Retinal pigment epithelial cell (primary cell): ENCODE measurements around the gene GPR62.

Experiments used
- DNase-seq: peaks from one replicate; pipeline ENCODE4 v3.0.0-alpha.2; 2010; ENCODE audit warnings: low read depth
- H3K4me3 ChIP-seq: 2 replicates; pipeline ENCODE4 v1.5.1; 2011; ENCODE audit warnings: mild to moderate bottlenecking, low read length, control low read depth, moderate library complexity
- TF ChIP-seq, protein P1 (sequence below): conservative IDR thresholded peaks from 2 replicates; pipeline ENCODE4 v1.5.1; 2011; ENCODE audit warnings: low read depth, low read length, control low read depth, inconsistent platforms

GPR62 gene

DNA sequence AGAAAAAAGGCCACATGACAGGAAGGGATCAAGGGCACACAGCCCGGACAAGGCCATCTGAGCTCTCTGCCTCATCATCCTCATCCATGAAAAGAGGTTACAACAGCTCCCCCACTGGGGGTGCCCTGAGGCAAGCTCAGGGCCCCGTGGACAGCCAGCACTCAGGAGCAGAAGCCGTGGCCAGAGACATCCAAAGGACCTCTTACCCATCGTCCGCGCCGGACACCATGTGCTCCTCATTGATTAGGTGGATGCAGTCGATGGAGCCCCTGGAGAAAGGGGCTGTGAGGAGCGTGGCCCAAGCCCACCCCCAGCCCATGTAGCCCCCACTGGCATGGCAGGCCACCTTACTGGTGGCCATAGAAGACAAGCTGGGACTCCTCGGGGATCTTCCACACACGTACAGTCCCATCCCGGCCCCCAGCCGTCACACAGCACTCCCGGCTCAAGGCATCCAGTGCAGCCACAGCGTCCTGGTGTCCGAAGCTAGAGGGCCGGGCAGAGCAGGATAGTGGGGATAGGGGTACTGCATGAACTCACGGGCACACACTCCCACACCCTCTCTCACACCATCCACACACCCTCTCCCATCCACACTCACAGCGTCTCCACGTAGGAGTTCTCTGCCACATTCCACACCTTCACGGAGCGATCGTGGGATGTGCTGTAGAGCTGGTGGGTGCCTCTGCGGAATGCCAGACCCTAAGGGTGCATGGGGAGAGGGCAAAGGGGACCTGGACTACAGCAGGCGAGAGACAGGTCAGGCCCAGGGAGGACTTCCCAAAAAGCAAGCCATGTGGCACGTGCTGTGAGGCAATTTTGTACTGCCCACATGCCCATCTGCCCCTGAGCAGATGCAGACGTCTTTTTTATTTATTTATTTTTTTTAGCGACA lies 19.9 kb upstream of the GPR62 start:
- no peak overlapping the region for H3K4me3 ChIP-seq
- TF ChIP-seq, protein P1, sequence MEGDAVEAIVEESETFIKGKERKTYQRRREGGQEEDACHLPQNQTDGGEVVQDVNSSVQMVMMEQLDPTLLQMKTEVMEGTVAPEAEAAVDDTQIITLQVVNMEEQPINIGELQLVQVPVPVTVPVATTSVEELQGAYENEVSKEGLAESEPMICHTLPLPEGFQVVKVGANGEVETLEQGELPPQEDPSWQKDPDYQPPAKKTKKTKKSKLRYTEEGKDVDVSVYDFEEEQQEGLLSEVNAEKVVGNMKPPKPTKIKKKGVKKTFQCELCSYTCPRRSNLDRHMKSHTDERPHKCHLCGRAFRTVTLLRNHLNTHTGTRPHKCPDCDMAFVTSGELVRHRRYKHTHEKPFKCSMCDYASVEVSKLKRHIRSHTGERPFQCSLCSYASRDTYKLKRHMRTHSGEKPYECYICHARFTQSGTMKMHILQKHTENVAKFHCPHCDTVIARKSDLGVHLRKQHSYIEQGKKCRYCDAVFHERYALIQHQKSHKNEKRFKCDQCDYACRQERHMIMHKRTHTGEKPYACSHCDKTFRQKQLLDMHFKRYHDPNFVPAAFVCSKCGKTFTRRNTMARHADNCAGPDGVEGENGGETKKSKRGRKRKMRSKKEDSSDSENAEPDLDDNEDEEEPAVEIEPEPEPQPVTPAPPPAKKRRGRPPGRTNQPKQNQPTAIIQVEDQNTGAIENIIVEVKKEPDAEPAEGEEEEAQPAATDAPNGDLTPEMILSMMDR = no peak
- DNase-seq = no peak

DNA sequence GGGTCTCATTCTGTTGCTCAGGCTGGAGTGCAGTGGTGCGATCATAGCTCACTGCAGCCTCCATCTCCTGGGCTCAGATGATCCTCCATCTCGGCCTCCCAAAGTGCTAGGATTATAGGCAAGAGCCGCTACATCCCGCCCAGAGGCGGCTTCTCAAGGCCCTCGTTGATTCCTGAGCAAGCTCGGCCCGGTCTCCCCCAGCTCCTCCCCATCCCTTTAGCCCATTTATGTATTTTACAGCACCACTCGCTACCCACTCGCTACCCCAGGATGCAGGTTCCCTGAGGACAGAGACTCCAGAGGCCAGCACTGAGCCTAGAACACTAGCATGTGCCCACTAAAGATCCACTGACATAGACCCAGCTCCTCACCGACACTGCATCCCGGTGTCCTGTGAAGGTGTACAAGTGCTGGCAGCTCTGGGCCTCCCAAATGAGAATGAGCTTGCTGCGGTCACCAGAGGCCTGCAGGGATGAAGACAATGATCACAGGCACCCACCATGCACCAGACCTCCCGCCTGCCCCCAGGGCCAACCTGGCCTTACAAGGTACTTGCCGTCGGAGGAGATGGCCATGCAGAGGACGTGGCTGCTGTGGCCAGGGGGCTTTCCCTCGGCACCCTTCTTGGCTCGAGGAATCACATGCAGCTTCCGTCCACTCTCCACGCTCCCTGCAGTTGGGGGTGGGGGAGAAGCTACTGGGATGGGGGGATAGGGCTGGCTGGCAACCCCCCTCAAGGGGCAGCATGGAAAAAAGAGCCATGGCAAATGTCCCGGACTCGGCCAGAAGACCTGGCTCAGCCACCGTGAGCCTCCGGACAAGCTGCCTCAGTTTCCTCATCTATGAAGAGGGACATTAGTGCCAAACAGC lies 19.1 kb upstream of the GPR62 start:
- no peak overlapping the region for H3K4me3 ChIP-seq
- DNase-seq = no peak
- TF ChIP-seq, protein P1 = no peak

DNA sequence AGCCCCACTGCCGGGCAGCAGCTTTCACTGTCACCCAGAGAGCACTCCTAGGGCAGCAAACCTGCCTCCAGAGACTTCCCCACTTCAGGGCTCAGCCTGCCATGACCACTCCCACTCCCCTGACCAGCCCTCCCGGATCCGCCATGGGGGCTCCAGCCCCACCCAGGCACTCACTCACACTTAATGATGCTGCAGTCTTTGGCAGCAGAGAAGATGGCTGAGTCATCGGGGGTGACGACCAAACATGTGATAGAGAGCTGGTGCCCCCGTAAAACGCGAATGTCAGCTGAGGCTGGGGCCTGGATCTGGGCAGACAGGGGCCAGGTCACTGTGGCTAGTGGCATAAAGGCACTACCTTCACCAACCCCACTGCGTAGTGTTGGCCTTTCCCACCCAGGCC lies 18.2 kb upstream of the GPR62 start:
- no peak overlapping the region for H3K4me3 ChIP-seq
- TF ChIP-seq, protein P1 = no peak
- DNase-seq = no peak

DNA sequence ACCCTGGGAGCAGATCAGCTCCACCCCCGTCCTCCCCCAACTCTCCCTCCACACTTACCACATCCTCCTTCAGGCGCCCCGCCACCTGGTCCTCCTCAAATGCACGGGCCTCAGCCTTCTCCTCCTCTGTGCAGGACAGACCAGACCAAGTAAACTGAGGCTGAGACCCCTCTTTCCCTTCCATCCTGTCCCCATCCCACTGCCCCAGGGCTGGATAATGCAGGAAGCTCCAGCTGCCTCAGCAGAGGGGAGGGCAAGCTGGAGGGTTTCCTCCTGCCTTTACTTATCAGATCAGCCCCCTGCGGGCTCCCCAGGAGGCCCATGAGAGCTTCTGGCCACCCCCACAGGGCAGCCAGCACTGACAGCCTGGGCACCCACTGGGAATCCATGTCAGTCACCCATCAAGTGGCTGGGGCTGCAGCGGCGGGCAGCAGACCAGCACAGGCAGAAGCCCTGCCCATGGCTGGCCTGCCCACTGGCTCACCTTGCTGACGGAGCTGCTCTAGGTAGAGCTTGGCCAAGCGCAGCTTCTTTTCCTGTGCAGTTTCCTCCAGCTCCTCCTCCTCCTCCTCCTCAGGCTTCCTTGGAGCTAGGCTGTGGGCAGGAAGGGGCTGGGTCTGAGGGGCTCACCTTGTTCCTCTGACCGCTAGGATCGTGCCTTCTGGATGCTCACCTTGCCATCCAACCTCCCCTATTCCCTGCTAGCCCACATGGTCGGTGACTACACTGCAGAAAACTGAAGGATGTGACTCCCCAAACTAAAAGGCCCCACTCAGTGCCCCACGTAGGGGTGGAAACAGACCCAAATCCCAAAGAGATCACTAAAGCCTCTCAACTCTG lies 17.4 kb upstream of the GPR62 start:
- no peak for DNase-seq
- no peak overlapping the region for H3K4me3 ChIP-seq
- TF ChIP-seq, protein P1 = no peak

DNA sequence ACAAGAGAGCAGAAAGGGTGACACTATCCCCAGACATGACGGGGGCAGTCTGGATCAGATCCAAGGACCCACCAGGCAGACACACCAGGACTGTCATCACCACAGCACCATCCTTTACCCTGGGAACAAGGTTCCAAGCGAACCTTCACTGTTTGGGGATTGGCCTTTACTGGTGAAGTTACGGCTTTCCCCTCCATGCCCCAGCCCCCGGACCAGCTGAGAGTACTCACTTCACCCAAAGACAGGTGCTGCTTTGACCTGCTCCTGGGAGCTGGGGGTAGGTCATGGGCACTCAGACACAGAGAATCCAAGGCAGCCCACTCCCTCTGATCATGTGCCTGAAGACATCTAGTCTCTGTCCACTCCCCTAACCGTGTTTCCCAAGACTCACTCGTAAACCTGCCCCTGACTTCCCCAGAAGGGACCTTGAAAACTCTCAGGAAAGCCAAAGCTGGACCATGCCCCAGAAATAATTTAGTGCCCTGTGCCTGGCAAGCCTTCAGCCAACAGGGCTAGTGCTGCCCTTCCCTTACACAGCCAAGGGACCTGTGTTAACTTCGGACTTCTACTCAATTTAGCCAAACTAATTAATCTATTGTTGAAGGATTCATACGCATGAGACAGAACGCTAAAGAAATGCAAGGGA lies 16.3 kb upstream of the GPR62 start:
- DNase-seq = no peak

More for the DNA sequence above, 16.3 kb upstream of the GPR62 start:
- H3K4me3 ChIP-seq = no peak overlapping the region
- TF ChIP-seq, protein P1 = no peak
